Neuronal stem cell (in vitro differentiated cells): ENCODE data around the gene VWA5B2.
A peak's percentile ranks its signal among the peaks of the same experiment; 100 is the strongest.

Experiments used
- DNase-seq: peaks from one replicate; pipeline ENCODE4 v3.0.0-alpha.2; 2013; ENCODE audit warnings: low spot score
- H2AFZ ChIP-seq: one replicate; pipeline ENCODE4 v1.6.1; 2013; ENCODE audit warnings: mild to moderate bottlenecking, low read length, inconsistent platforms
- H2AK5ac ChIP-seq: 2 replicates; pipeline ENCODE4 v1.6.1; 2013; ENCODE audit warnings: low read depth, mild to moderate bottlenecking, inconsistent platforms, low read length, moderate library complexity, mixed read lengths
- H2BK120ac ChIP-seq: 2 replicates; pipeline ENCODE4 v1.6.1; 2013; ENCODE audit warnings: low read depth, mild to moderate bottlenecking, inconsistent platforms, low read length, moderate library complexity, mixed read lengths
- H2BK12ac ChIP-seq: one replicate; pipeline ENCODE4 v1.6.1; 2013; ENCODE audit warnings: low read length, inconsistent platforms
- H2BK15ac ChIP-seq: 2 replicates; pipeline ENCODE4 v1.6.1; 2013; ENCODE audit warnings: mild to moderate bottlenecking, low read length, inconsistent platforms, mixed read lengths
- H2BK5ac ChIP-seq: one replicate; pipeline ENCODE4 v1.6.1; 2013; ENCODE audit warnings: inconsistent platforms, mild to moderate bottlenecking, low read length, moderate library complexity
- H3K14ac ChIP-seq: one replicate; pipeline ENCODE4 v1.6.1; 2013; ENCODE audit warnings: low read length, inconsistent platforms
- H3K18ac ChIP-seq: 2 replicates; pipeline ENCODE4 v1.6.1; 2013; ENCODE audit warnings: low read length, inconsistent platforms
- H3K23ac ChIP-seq: 2 replicates; pipeline ENCODE4 v1.6.1; 2013; ENCODE audit warnings: low read depth, mild to moderate bottlenecking, mixed read lengths, low read length, inconsistent platforms; ENCODE audit not compliant: poor library complexity
- H3K27ac ChIP-seq: replicated peaks from 3 replicates; pipeline ENCODE4 v1.5.1; 2013; ENCODE audit warnings: low read length, inconsistent platforms
- H3K27me3 ChIP-seq, 3 experiments: 2 replicates each; pipeline ENCODE4 v1.6.1; 2013; ENCODE audit warnings: low read length in 3 of 3, mild to moderate bottlenecking in 2 of 3, inconsistent platforms in 1 of 3, low read depth in 1 of 3, mixed read lengths in 1 of 3, moderate library complexity in 1 of 3; ENCODE audit not compliant: control insufficient read depth in 3 of 3, insufficient read depth in 3 of 3
- H3K36me3 ChIP-seq, 2 donors: replicated peaks in 1 of 2; 2 replicates each; pipeline ENCODE4 v1.6.1; 2013; ENCODE audit warnings: low read length in 2 of 2; ENCODE audit not compliant: control insufficient read depth in 2 of 2, insufficient read depth in 2 of 2
- H3K4ac ChIP-seq: 2 replicates; pipeline ENCODE4 v1.6.1; 2013; ENCODE audit warnings: inconsistent platforms, mild to moderate bottlenecking, low read length, moderate library complexity
- H3K4me1 ChIP-seq, 2 donors: 1 replicate in 1 of 2; 2 replicates in 1 of 2; pipeline ENCODE4 v1.6.1; 2013; ENCODE audit warnings: low read length in 2 of 2, low read depth in 1 of 2; ENCODE audit not compliant: control insufficient read depth in 2 of 2, insufficient read depth in 1 of 2
- H3K4me2 ChIP-seq: one replicate; pipeline ENCODE4 v1.6.1; 2013; ENCODE audit warnings: mild to moderate bottlenecking, low read length, inconsistent platforms; ENCODE audit not compliant: insufficient read depth, poor library complexity, severe bottlenecking
- H3K4me3 ChIP-seq, 2 donors: 2 replicates each; pipeline ENCODE4 v1.5.1; 2013; ENCODE audit warnings: low read length in 2 of 2, mild to moderate bottlenecking in 2 of 2, inconsistent platforms in 1 of 2, moderate library complexity in 1 of 2
- H3K79me1 ChIP-seq: one replicate; pipeline ENCODE4 v1.6.1; 2013; ENCODE audit warnings: low read depth, mild to moderate bottlenecking, inconsistent platforms, low read length, moderate library complexity
- H3K9ac ChIP-seq: one replicate; pipeline ENCODE4 v1.6.1; 2013; ENCODE audit warnings: mild to moderate bottlenecking, low read depth, low read length, inconsistent platforms; ENCODE audit not compliant: poor library complexity
- H3K9me3 ChIP-seq, 2 donors: replicated peaks in 1 of 2; 2 replicates each; pipeline versions ENCODE3 to v1.6.1; 2013; ENCODE audit warnings: low read length in 2 of 2, mild to moderate bottlenecking in 2 of 2, inconsistent platforms in 1 of 2, low read depth in 1 of 2, mixed read lengths in 1 of 2, moderate library complexity in 1 of 2; ENCODE audit not compliant: control insufficient read depth in 2 of 2, insufficient read depth in 1 of 2
- H4K8ac ChIP-seq: one replicate; pipeline ENCODE4 v1.6.1; 2013; ENCODE audit warnings: low read depth, mild to moderate bottlenecking, inconsistent platforms, low read length, moderate library complexity
- H4K91ac ChIP-seq: one replicate; pipeline ENCODE4 v1.6.1; 2013; ENCODE audit warnings: low read length, low read depth, mild to moderate bottlenecking, inconsistent platforms; ENCODE audit not compliant: poor library complexity
- whole genome bisulfite sequencing, 2 donors: extraction: QIAGEN DNeasy Blood & Tissue Kit; methylation state at CpG; one replicate each; pipeline ENCODE4 v1.1.7; 2013; ENCODE audit warnings: missing lambda C conversion rate in 2 of 2, mixed read lengths in 1 of 2; ENCODE audit not compliant: insufficient read length in 2 of 2, insufficient replicate concordance in 1 of 2; ENCODE audit errors: extremely low coverage in 2 of 2; 5-methylcytosine and 5-hydroxymethylcytosine counted together

Gene VWA5B2

DNA sequence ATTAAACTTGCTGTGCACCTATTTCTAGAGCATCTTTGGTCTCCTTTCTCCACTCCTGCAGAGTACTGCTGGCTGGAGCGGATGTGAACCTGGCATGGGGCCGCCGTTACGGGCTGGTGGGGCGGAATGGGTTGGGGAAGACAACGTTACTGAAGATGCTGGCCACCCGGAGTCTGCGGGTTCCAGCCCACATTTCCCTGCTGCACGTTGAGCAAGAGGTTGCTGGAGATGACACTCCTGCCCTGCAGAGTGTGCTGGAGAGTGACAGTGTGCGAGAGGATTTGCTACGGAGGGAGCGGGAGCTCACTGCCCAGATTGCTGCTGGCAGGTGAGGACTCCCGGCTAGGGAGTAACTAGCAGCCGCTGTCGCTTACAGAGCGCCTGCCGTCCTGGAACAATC, 41.3 kb upstream of the VWA5B2 start:
- Histone ChIP-seq H3K27ac (no peak overlapping the region), H2BK120ac (no peak overlapping the region), H4K91ac (no peak overlapping the region), H3K79me1 (peaks cover 17% of the 10 kb centered on the region), H3K4me1 (peaks cover 4 to 7% of the 10 kb centered on the region in 2 donors), H3K4me2 (no peak overlapping the region), H2BK5ac (peak overlapping the region; percentile 83), H3K9ac (no peak overlapping the region), H3K23ac (peak overlapping the region; percentile 29), H3K14ac (no peak overlapping the region), H2AFZ (no peak overlapping the region), H3K18ac (no peak overlapping the region), H3K4ac (no peak overlapping the region), H2AK5ac (no peak overlapping the region), H2BK15ac (no peak overlapping the region), H3K27me3 (no peaks in the 10 kb centered on the region), H3K36me3 (peaks cover 44 to 76% of the 10 kb centered on the region in 2 donors), H3K9me3 (no peaks in the 10 kb centered on the region), H3K4me3 (peak overlapping the region in 1 of 2 donors; percentile 21), H2BK12ac (no peak overlapping the region), H4K8ac (no peak overlapping the region)
- WGBS, 2 donors: no CpG with 5 or more reads among the region's 17 CpGs
- DNase-seq: no peak

GRCh38 chr3:184189421-184189820, 40.0 kb upstream of the VWA5B2 start:
- Histone ChIP-seq H2BK12ac (no peak overlapping the region), H2AK5ac (no peak overlapping the region), H3K23ac (no peak overlapping the region), H2BK120ac (no peak overlapping the region), H3K36me3 (peaks cover 46 to 76% of the 10 kb centered on the region in 2 donors), H3K18ac (no peak overlapping the region), H4K8ac (no peak overlapping the region), H3K4me2 (no peak overlapping the region), H3K27ac (no peak overlapping the region), H3K9ac (no peak overlapping the region), H3K14ac (no peak overlapping the region), H2BK15ac (no peak overlapping the region), H3K79me1 (peaks cover 17% of the 10 kb centered on the region), H3K9me3 (no peaks in the 10 kb centered on the region), H3K27me3 (no peaks in the 10 kb centered on the region), H3K4me3 (no peak overlapping the region), H4K91ac (no peak overlapping the region), H2BK5ac (no peak overlapping the region), H3K4ac (no peak overlapping the region), H2AFZ (no peak overlapping the region), H3K4me1 (peaks cover 4 to 7% of the 10 kb centered on the region in 2 donors)
- DNase-seq: no peak
- no CpG with 5 or more reads among the region's 13 CpGs for WGBS, 2 donors

- Histone ChIP-seq H2BK120ac (no peak overlapping the region), H3K79me1 (peaks cover 10% of the 10 kb centered on the region), H3K9me3 (no peaks in the 10 kb centered on the region), H2BK5ac (no peak overlapping the region), H2AFZ (no peak overlapping the region), H3K23ac (no peak overlapping the region), H4K91ac (no peak overlapping the region), H3K4ac (no peak overlapping the region), H2BK15ac (no peak overlapping the region), H3K18ac (no peak overlapping the region), H4K8ac (no peak overlapping the region), H3K4me3 (no peak overlapping the region), H2BK12ac (no peak overlapping the region), H3K36me3 (peaks cover 45 to 73% of the 10 kb centered on the region in 2 donors), H3K9ac (no peak overlapping the region), H2AK5ac (no peak overlapping the region), H3K27me3 (no peaks in the 10 kb centered on the region), H3K4me2 (no peak overlapping the region), H3K4me1 (no peaks in the 10 kb centered on the region), H3K27ac (no peak overlapping the region), H3K14ac (no peak overlapping the region)
- WGBS, 2 donors: no CpG with 5 or more reads among the region's 10 CpGs
- DNase-seq: no peak
These were observed 36.5 kb upstream of the VWA5B2 start for GRCh38 chr3:184192889-184193288.

DNA sequence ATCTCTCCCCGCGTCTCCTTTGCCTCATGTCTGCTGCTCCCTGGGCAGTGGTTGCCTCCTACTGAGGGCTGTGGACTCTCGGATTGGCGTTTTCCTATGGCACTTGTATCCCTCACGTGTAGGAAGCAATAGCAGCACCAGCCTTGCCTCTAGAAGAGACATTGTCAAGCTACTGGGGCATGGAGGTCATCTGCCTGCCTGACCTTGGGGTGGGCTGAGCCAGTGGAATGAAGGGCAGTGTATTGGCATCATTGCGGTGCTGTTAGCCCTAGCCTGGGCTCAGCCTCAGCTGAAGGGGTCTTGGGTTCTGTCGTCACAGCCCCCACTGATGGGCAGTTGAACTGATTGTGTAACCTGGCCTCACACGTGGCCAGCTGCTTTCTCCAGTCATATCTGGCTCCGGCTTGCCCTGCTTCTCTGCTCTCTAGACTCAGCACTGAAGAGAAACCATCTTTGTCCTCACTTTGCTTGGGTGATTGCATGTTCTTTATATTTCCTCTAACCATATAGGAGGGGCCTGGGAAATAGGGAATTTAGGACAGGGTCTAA, 35.3 kb upstream of the VWA5B2 start:
- Histone ChIP-seq H3K4me2 (no peak overlapping the region), H2BK5ac (no peak overlapping the region), H3K36me3 (peaks cover 36 to 62% of the 10 kb centered on the region in 2 donors), H2BK120ac (no peak overlapping the region), H3K23ac (no peak overlapping the region), H3K4me1 (no peaks in the 10 kb centered on the region), H3K27ac (no peak overlapping the region), H3K79me1 (peaks cover 6% of the 10 kb centered on the region), H3K4me3 (no peak overlapping the region), H3K18ac (no peak overlapping the region), H3K14ac (no peak overlapping the region), H2BK12ac (no peak overlapping the region), H3K4ac (no peak overlapping the region), H3K9me3 (no peaks in the 10 kb centered on the region), H3K9ac (no peak overlapping the region), H4K91ac (no peak overlapping the region), H2BK15ac (no peak overlapping the region), H3K27me3 (no peaks in the 10 kb centered on the region), H4K8ac (peak overlapping the region; percentile 82), H2AK5ac (no peak overlapping the region), H2AFZ (no peak overlapping the region)
- DNase-seq: no peak
- no CpG with 5 or more reads among the region's 9 CpGs for WGBS, 2 donors
